GM12873 (cell line): ENCODE data around the gene UST.

ENCODE experiments used
- TF ChIP-seq, protein P1 (sequence below): IDR thresholded peaks from 2 replicates; pipeline ENCODE4 v1.5.1; 2012; ENCODE audit warnings: low read depth, mild to moderate bottlenecking, moderate library complexity, low read length, control low read depth; ENCODE audit not compliant: insufficient read depth; ENCODE audit errors: missing control alignments

UST gene

DNA sequence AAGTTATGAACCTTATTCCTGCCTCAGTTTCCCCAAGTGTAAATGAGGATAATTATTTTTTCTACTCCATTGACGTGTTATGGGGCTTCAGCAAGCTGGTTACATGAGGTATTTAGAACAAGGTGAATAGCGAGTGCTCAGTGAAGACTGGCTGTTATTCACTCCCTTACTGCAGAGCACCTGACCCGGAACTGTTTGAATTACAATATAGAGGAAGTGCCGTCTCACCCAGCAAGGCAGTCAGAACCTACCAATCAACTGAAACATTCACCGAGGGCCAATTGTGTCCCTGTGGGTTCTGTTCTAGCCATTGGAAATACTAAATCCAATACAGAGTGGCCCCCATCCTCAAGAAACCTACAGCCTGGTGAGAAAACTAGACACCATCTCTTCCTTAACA, 216.9 kb downstream of the UST start:
- TF ChIP-seq, protein P1, sequence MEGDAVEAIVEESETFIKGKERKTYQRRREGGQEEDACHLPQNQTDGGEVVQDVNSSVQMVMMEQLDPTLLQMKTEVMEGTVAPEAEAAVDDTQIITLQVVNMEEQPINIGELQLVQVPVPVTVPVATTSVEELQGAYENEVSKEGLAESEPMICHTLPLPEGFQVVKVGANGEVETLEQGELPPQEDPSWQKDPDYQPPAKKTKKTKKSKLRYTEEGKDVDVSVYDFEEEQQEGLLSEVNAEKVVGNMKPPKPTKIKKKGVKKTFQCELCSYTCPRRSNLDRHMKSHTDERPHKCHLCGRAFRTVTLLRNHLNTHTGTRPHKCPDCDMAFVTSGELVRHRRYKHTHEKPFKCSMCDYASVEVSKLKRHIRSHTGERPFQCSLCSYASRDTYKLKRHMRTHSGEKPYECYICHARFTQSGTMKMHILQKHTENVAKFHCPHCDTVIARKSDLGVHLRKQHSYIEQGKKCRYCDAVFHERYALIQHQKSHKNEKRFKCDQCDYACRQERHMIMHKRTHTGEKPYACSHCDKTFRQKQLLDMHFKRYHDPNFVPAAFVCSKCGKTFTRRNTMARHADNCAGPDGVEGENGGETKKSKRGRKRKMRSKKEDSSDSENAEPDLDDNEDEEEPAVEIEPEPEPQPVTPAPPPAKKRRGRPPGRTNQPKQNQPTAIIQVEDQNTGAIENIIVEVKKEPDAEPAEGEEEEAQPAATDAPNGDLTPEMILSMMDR, result no peak

DNA sequence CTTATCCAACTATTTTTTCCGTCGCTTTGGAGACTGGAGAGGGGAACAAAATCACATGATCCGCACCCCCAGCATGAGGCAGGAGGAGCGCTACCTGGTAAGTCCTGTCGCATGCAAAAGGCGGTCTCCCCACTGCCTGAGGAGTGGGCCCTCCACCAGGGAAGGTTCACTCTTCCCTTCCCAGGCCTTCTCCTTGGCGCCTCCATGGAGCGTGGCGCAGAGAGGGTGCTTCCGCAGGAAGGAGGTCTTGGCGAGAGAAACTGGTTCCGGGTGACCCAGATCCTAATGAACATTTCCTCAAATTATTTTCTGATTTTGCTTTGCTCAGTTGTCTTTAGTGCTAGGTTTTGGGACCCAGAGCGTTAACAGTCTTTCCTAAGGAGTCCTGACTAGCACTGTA, 217.6 kb downstream of the UST start:
- TF ChIP-seq, protein P1, result no peak

DNA sequence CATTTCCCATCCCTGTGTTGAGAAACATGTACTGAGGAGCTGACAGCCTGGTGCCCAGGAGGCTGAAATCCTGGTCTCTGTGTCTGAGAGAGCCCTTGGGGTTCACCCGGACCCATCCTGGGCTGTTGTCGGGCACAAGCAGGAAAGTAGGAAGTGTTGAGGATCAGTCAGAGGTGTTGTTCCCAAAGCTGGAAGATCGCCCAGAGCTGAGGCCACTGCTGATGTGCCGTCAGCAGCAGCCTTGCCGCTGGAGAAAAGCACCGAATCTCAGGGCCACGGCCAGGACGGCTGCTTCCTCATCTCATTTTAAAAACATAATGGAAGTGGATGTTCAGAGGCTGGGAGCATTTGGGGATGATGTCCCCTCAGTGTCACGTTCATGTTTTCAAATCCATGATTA, 218.5 kb downstream of the UST start:
- TF ChIP-seq, protein P1, result no peak

DNA sequence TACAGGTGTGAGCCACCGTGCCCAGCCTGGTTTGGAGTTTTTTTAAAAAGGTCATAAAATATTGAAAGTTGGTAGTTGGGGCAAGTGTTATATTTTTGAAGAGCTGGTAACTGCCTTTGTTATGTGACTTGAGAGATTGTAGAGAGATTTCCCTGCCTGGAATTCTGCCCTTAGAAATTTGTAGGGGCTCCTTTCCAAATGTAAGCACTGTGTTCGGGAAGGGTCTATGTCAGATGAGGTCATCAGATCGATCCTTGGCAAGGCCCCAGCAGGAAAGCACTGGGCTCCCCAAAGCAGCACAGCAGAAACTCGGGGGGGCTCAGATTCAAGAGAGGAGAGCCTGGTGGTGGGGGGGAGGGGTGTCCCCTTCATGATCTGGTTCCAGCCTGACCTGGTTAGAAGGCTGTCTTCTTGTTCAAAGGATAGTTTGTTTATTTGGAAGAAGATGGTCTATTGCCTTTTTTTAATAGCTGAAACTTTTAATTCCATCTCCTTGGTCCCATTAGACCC, 220.2 kb downstream of the UST start:
- TF ChIP-seq, protein P1, result no peak

DNA sequence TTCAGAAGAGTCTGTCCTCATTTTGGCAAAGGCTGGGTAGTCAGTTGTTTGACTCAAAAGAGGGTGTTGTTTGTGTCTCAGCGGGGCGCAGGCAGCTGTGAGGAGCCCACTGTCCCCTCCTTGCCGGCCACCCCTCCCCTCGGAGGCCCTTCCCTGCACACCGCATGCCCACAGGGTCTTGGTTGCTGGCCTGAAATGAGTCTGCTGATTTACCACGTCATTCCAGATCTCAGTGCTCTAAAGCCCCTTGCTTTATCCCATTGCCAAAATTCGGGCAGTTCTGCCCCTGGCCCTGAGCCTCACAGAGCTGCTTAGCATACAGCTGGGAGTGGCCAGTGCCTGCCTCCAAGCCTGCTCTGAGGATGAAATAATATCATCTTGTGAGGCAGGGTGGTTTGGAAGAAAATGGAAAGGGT, 220.7 kb downstream of the UST start:
- TF ChIP-seq, protein P1, result no peak

DNA sequence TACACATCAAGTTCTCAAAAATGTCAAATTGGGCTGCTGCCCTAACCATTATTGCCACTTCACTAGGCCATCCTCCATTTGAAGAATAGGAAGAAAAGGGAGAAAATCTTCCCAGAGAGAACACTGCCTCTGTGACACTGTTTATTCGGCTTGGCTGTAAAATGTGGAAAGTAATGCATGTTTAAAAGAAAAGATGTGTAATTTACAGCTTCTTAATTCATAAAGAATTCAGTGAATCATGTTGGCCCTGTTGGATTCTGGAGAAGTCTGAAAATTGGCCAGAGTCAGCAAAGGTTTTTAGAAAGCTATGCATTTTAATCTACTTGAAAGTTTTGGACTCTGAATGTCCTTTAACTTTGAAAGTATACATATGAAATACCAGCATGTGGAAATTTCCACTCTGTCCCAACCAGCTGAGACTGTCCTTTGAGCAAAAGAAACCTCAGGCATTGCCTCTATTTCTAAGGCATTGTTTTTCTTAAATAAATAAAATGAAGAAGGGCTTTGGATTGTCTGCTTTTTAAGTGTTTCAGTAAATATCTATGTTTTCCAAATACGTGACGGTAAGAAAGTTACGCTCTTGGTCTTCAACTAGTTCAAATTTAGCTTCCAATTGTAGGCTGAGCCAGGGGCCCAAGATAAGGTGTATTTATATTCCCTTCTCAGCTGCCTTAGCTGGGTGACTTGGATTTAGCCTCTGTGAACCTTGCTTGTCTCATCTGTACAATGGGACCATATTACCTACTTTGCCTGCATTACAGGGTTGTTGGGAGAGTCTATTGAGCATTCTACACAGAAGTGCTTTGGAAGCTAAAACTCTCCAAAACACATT, 222.2 kb downstream of the UST start:
- TF ChIP-seq, protein P1, result no peak

DNA sequence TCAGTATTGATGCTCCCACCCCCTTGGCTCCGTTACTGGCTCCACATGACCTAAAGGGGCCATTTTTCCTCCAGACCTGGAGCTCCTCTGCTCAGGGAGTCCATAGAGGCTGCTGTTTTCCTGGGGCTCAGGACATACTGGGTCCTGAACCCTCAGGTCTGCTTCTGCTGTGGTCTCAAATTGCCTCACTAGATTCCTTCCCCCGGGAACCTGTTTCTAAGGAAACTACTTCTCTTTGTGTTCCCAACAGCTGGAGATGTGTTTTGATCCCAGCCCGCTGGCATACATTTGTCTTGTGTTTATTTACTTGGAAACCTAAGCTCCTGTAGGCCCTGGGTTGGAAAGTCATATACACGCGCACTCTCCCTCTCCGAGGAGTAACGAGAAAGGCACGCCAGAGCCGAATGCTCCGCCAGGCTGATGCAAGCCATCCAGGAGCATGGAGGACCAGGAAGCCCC, 222.8 kb downstream of the UST start:
- TF ChIP-seq, protein P1, result no peak
